Panc1 (cell line): Measurements from ENCODE around the gene C5orf34.

Experiments used
- POLR2AphosphoS5 ChIP-seq: IDR thresholded peaks from 2 replicates; pipeline ENCODE4 v1.6.1; 2012; ENCODE audit warnings: mild to moderate bottlenecking, low read depth, low read length, moderate library complexity
- TF ChIP-seq, protein P1 (sequence below): fragments of 450-650 bp; IDR thresholded peaks from 2 replicates; pipeline ENCODE4 v1.5.1; 2017; ENCODE audit warnings: mild to moderate bottlenecking
- TF ChIP-seq, protein P2 (sequence below), 2 experiments: IDR thresholded peaks; 2 replicates each; pipeline ENCODE4 v1.6.1; 2011 to 2012; ENCODE audit warnings: low read depth in 2 of 2, control low read depth in 1 of 2, low read length in 1 of 2, mild to moderate bottlenecking in 1 of 2, moderate library complexity in 1 of 2; ENCODE audit not compliant: insufficient read depth in 1 of 2

DNA sequence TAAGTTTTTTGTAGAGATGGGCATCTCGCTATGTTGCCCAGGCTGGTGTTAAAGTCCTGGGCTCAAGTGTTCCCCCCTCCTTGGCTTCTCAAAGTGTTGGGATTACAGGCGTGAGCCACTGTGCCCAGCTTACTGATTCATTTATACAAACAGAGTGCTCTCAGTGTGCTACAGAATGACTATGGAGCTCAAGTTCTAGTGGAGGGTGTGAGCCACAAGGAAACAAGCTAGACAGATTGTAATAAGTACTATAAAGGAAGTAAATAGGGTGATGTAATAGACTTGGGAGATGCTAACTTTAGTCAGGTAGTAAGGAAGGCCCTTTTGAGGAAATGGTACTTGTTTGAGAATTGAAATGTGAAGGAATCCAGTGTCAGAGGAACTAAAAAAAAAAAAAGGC is 29.5 kb downstream of the C5orf34 start:
- TF ChIP-seq, protein P1, sequence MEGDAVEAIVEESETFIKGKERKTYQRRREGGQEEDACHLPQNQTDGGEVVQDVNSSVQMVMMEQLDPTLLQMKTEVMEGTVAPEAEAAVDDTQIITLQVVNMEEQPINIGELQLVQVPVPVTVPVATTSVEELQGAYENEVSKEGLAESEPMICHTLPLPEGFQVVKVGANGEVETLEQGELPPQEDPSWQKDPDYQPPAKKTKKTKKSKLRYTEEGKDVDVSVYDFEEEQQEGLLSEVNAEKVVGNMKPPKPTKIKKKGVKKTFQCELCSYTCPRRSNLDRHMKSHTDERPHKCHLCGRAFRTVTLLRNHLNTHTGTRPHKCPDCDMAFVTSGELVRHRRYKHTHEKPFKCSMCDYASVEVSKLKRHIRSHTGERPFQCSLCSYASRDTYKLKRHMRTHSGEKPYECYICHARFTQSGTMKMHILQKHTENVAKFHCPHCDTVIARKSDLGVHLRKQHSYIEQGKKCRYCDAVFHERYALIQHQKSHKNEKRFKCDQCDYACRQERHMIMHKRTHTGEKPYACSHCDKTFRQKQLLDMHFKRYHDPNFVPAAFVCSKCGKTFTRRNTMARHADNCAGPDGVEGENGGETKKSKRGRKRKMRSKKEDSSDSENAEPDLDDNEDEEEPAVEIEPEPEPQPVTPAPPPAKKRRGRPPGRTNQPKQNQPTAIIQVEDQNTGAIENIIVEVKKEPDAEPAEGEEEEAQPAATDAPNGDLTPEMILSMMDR = no peak
- no peak for TF ChIP-seq POLR2AphosphoS5
- TF ChIP-seq, protein P2, sequence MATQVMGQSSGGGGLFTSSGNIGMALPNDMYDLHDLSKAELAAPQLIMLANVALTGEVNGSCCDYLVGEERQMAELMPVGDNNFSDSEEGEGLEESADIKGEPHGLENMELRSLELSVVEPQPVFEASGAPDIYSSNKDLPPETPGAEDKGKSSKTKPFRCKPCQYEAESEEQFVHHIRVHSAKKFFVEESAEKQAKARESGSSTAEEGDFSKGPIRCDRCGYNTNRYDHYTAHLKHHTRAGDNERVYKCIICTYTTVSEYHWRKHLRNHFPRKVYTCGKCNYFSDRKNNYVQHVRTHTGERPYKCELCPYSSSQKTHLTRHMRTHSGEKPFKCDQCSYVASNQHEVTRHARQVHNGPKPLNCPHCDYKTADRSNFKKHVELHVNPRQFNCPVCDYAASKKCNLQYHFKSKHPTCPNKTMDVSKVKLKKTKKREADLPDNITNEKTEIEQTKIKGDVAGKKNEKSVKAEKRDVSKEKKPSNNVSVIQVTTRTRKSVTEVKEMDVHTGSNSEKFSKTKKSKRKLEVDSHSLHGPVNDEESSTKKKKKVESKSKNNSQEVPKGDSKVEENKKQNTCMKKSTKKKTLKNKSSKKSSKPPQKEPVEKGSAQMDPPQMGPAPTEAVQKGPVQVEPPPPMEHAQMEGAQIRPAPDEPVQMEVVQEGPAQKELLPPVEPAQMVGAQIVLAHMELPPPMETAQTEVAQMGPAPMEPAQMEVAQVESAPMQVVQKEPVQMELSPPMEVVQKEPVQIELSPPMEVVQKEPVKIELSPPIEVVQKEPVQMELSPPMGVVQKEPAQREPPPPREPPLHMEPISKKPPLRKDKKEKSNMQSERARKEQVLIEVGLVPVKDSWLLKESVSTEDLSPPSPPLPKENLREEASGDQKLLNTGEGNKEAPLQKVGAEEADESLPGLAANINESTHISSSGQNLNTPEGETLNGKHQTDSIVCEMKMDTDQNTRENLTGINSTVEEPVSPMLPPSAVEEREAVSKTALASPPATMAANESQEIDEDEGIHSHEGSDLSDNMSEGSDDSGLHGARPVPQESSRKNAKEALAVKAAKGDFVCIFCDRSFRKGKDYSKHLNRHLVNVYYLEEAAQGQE (IDR thresholded peaks at IDR 0.05; ENCODE audit: insufficient read depth in 1 of 2, low read depth in 2 of 2, low read length in 1 of 2) = no peak
